Neuronal stem cell (in vitro differentiated cells): ENCODE measurements around the gene BPIFB6.
"Not testable (repeated sequence)": the region's sequence is repeated elsewhere in the genome, so short reads cannot be mapped to it uniquely, and the experiment has no call there.

ENCODE experiments used
- DNase-seq: peaks from one replicate; pipeline ENCODE4 v3.0.0-alpha.2; 2013; ENCODE audit warnings: low spot score
- H2AFZ ChIP-seq: one replicate; pipeline ENCODE4 v1.6.1; 2013; ENCODE audit warnings: mild to moderate bottlenecking, low read length, inconsistent platforms
- H2AK5ac ChIP-seq: 2 replicates; pipeline ENCODE4 v1.6.1; 2013; ENCODE audit warnings: low read depth, mild to moderate bottlenecking, inconsistent platforms, low read length, moderate library complexity, mixed read lengths
- H2BK120ac ChIP-seq: 2 replicates; pipeline ENCODE4 v1.6.1; 2013; ENCODE audit warnings: low read depth, mild to moderate bottlenecking, inconsistent platforms, low read length, moderate library complexity, mixed read lengths
- H2BK12ac ChIP-seq: one replicate; pipeline ENCODE4 v1.6.1; 2013; ENCODE audit warnings: low read length, inconsistent platforms
- H2BK15ac ChIP-seq: 2 replicates; pipeline ENCODE4 v1.6.1; 2013; ENCODE audit warnings: mild to moderate bottlenecking, low read length, inconsistent platforms, mixed read lengths
- H2BK5ac ChIP-seq: one replicate; pipeline ENCODE4 v1.6.1; 2013; ENCODE audit warnings: inconsistent platforms, mild to moderate bottlenecking, low read length, moderate library complexity
- H3K14ac ChIP-seq: one replicate; pipeline ENCODE4 v1.6.1; 2013; ENCODE audit warnings: low read length, inconsistent platforms
- H3K18ac ChIP-seq: 2 replicates; pipeline ENCODE4 v1.6.1; 2013; ENCODE audit warnings: low read length, inconsistent platforms
- H3K23ac ChIP-seq: 2 replicates; pipeline ENCODE4 v1.6.1; 2013; ENCODE audit warnings: low read depth, mild to moderate bottlenecking, mixed read lengths, low read length, inconsistent platforms; ENCODE audit not compliant: poor library complexity
- H3K27ac ChIP-seq: replicated peaks from 3 replicates; pipeline ENCODE4 v1.5.1; 2013; ENCODE audit warnings: low read length, inconsistent platforms
- H3K27me3 ChIP-seq, 3 experiments: 2 replicates each; pipeline ENCODE4 v1.6.1; 2013; ENCODE audit warnings: low read length in 3 of 3, mild to moderate bottlenecking in 2 of 3, inconsistent platforms in 1 of 3, low read depth in 1 of 3, mixed read lengths in 1 of 3, moderate library complexity in 1 of 3; ENCODE audit not compliant: control insufficient read depth in 3 of 3, insufficient read depth in 3 of 3
- H3K36me3 ChIP-seq, 2 donors: replicated peaks in 1 of 2; 2 replicates each; pipeline ENCODE4 v1.6.1; 2013; ENCODE audit warnings: low read length in 2 of 2; ENCODE audit not compliant: control insufficient read depth in 2 of 2, insufficient read depth in 2 of 2
- H3K4ac ChIP-seq: 2 replicates; pipeline ENCODE4 v1.6.1; 2013; ENCODE audit warnings: inconsistent platforms, mild to moderate bottlenecking, low read length, moderate library complexity
- H3K4me1 ChIP-seq, 2 donors: 1 replicate in 1 of 2; 2 replicates in 1 of 2; pipeline ENCODE4 v1.6.1; 2013; ENCODE audit warnings: low read length in 2 of 2, low read depth in 1 of 2; ENCODE audit not compliant: control insufficient read depth in 2 of 2, insufficient read depth in 1 of 2
- H3K4me2 ChIP-seq: one replicate; pipeline ENCODE4 v1.6.1; 2013; ENCODE audit warnings: mild to moderate bottlenecking, low read length, inconsistent platforms; ENCODE audit not compliant: insufficient read depth, poor library complexity, severe bottlenecking
- H3K4me3 ChIP-seq, 2 donors: 2 replicates each; pipeline ENCODE4 v1.5.1; 2013; ENCODE audit warnings: low read length in 2 of 2, mild to moderate bottlenecking in 2 of 2, inconsistent platforms in 1 of 2, moderate library complexity in 1 of 2
- H3K79me1 ChIP-seq: one replicate; pipeline ENCODE4 v1.6.1; 2013; ENCODE audit warnings: low read depth, mild to moderate bottlenecking, inconsistent platforms, low read length, moderate library complexity
- H3K9ac ChIP-seq: one replicate; pipeline ENCODE4 v1.6.1; 2013; ENCODE audit warnings: mild to moderate bottlenecking, low read depth, low read length, inconsistent platforms; ENCODE audit not compliant: poor library complexity
- H3K9me3 ChIP-seq, 2 donors: replicated peaks in 1 of 2; 2 replicates each; pipeline versions ENCODE3 to v1.6.1; 2013; ENCODE audit warnings: low read length in 2 of 2, mild to moderate bottlenecking in 2 of 2, inconsistent platforms in 1 of 2, low read depth in 1 of 2, mixed read lengths in 1 of 2, moderate library complexity in 1 of 2; ENCODE audit not compliant: control insufficient read depth in 2 of 2, insufficient read depth in 1 of 2
- H4K8ac ChIP-seq: one replicate; pipeline ENCODE4 v1.6.1; 2013; ENCODE audit warnings: low read depth, mild to moderate bottlenecking, inconsistent platforms, low read length, moderate library complexity
- H4K91ac ChIP-seq: one replicate; pipeline ENCODE4 v1.6.1; 2013; ENCODE audit warnings: low read length, low read depth, mild to moderate bottlenecking, inconsistent platforms; ENCODE audit not compliant: poor library complexity
- WGBS, 2 donors: extraction: QIAGEN DNeasy Blood & Tissue Kit; methylation state at CpG; one replicate each; pipeline ENCODE4 v1.1.7; 2013; ENCODE audit warnings: missing lambda C conversion rate in 2 of 2, mixed read lengths in 1 of 2; ENCODE audit not compliant: insufficient read length in 2 of 2, insufficient replicate concordance in 1 of 2; ENCODE audit errors: extremely low coverage in 2 of 2; 5-methylcytosine and 5-hydroxymethylcytosine counted together

The BPIFB6 gene

GRCh38 chr20:33042983-33043730 lies 11.7 kb downstream of the BPIFB6 start:
- Histone ChIP-seq H3K4me2 (no peak overlapping the region), H4K8ac (no peak overlapping the region), H2BK120ac (no peak overlapping the region), H2AFZ (no peak overlapping the region), H3K36me3 (no peaks in the 10 kb centered on the region), H3K9me3 (peaks cover 0 to 5% of the 10 kb centered on the region in 2 donors), H3K18ac (no peak overlapping the region), H3K27me3 (no peaks in the 10 kb centered on the region), H3K27ac (no peak overlapping the region), H3K79me1 (no peaks in the 10 kb centered on the region), H3K4ac (no peak overlapping the region), H3K14ac (no peak overlapping the region), H2BK5ac (no peak overlapping the region), H3K9ac (no peak overlapping the region), H3K23ac (no peak overlapping the region), H3K4me1 (no peaks in the 10 kb centered on the region), H2BK12ac (no peak overlapping the region), H3K4me3 (no peak overlapping the region), H4K91ac (no peak overlapping the region), H2AK5ac (no peak overlapping the region), H2BK15ac (no peak overlapping the region)
- DNase-seq, result no peak
- WGBS, 2 donors, result no CpG with 5 or more reads among the region's 2 CpGs

GRCh38 chr20:33043731-33044181 lies 12.3 kb downstream of the BPIFB6 start:
- WGBS, 2 donors, result no CpG with 5 or more reads among the region's 1 CpG
- H2BK15ac ChIP-seq, result no peak overlapping the region
- H3K27ac ChIP-seq, result no peak overlapping the region
- no peak overlapping the region for H4K8ac ChIP-seq
- no peak overlapping the region for H3K23ac ChIP-seq
- no peaks in the 10 kb centered on the region for H3K27me3 ChIP-seq
- peaks cover 0 to 5% of the 10 kb centered on the region in 2 donors for H3K9me3 ChIP-seq
- H2AFZ ChIP-seq, result no peak overlapping the region
- no peak overlapping the region for H3K14ac ChIP-seq
- H3K4ac ChIP-seq, result no peak overlapping the region
- H3K9ac ChIP-seq, result peak overlapping the region; percentile 5
- H3K36me3 ChIP-seq, result no peaks in the 10 kb centered on the region
- no peak overlapping the region for H4K91ac ChIP-seq
- H3K18ac ChIP-seq, result no peak overlapping the region
- H3K4me2 ChIP-seq, result no peak overlapping the region
- no peak overlapping the region for H2BK5ac ChIP-seq
- no peak overlapping the region for H2BK120ac ChIP-seq
- peak overlapping the region; percentile 27 for H2AK5ac ChIP-seq
- H3K4me3 ChIP-seq, result peak overlapping the region in 1 of 2 donors; percentile 22
- H3K79me1 ChIP-seq, result no peaks in the 10 kb centered on the region
- no peak overlapping the region for H2BK12ac ChIP-seq
- no peak for DNase-seq
- no peaks in the 10 kb centered on the region for H3K4me1 ChIP-seq

- not testable (repeated sequence) for DNase-seq, H3K36me3 ChIP-seq, H2AFZ ChIP-seq, H2BK120ac ChIP-seq, H3K9ac ChIP-seq, H3K9me3 ChIP-seq, H3K18ac ChIP-seq, H3K4me1 ChIP-seq, H3K4me2 ChIP-seq, H2BK5ac ChIP-seq, H3K27ac ChIP-seq, H3K14ac ChIP-seq, H3K23ac ChIP-seq, H2BK15ac ChIP-seq, H3K27me3 ChIP-seq, H2BK12ac ChIP-seq, H3K79me1 ChIP-seq, H2AK5ac ChIP-seq, H3K4me3 ChIP-seq, H3K4ac ChIP-seq, H4K91ac ChIP-seq, H4K8ac ChIP-seq
- no CpG with 5 or more reads among the region's 15 CpGs for WGBS, 2 donors
Measured at GRCh38 chr20:33045129-33045721, 13.8 kb downstream of the BPIFB6 start.

GRCh38 chr20:33046412-33046811 lies 15.0 kb downstream of the BPIFB6 start:
- DNase-seq, result no peak
- no peak overlapping the region for H2BK5ac ChIP-seq
- H3K36me3 ChIP-seq, result no peaks in the 10 kb centered on the region
- no peak overlapping the region for H4K8ac ChIP-seq
- WGBS, 2 donors, result no CpG with 5 or more reads among the region's 3 CpGs
- no peak overlapping the region for H2BK12ac ChIP-seq
- no peak overlapping the region for H3K27ac ChIP-seq
- no peak overlapping the region for H2AFZ ChIP-seq
- no peak overlapping the region for H3K4ac ChIP-seq
- H3K79me1 ChIP-seq, result no peaks in the 10 kb centered on the region
- H3K4me2 ChIP-seq, result no peak overlapping the region
- no peak overlapping the region for H3K18ac ChIP-seq
- H3K4me1 ChIP-seq, result no peaks in the 10 kb centered on the region
- no peak overlapping the region for H3K9ac ChIP-seq
- no peak overlapping the region for H2AK5ac ChIP-seq
- H4K91ac ChIP-seq, result no peak overlapping the region
- no peak overlapping the region for H2BK120ac ChIP-seq
- peaks cover 0 to 5% of the 10 kb centered on the region in 2 donors for H3K9me3 ChIP-seq
- H3K23ac ChIP-seq, result no peak overlapping the region
- no peaks in the 10 kb centered on the region for H3K27me3 ChIP-seq
- H2BK15ac ChIP-seq, result no peak overlapping the region
- no peak overlapping the region for H3K4me3 ChIP-seq
- no peak overlapping the region for H3K14ac ChIP-seq
